ENCODE results near the gene RIT2.

RIT2 gene

DNA sequence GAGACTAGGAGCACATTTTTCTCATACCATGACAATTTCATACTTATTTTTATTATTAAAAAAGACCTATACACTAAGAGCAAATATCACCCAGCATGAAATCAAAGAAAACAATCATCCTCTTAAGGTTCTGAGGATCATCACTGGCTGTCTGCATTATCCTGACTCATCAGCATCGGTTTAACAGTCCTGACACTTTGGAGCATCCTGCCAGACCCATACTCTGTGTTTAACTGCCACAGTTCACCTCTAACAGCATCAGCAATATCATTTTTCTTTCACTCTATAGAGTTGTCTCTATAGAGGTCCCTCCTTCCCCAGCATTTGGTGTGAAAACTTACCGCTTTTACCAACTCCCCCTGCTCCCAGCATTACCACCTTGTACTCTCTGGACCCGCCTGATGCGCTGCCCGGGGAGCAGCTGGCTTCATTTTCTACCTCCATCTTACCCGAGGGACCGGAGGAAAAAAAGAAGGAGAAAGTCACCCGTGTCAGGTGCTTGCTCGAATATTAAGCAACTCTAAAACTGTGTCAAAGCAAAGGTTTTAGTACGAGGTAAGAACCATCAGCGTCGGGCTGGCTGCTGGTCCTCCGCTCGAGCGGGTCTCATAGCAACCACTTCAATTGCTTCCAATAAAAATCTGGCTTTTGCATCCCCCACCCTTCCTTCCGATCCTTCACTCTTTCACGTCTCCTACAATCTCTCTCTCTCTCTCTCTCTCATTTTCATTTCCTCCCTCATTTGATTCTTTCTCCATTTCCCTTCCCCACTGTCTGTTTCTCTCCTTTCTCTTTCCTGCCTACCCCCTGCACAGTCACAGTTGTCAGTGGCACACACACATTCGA, at the start of gene RIT2:
TSS of gene RIT2 (minus strand) at position 610 of the 846 bp plus-strand sequence.
- no peak for TF ChIP-seq CTCF (conservative IDR thresholded peaks at IDR 0.05; ENCODE audit: low read depth, low read length)
- Histone ChIP-seq H3K27me3 (ENCODE audit: insufficient read depth, low read depth) (no peaks in the 10 kb centered on the region), H2AFZ (ENCODE audit: low read depth) (no peak within 1 kb of the TSS), H3K4me1 (ENCODE audit: low read depth, poor library complexity, severe bottlenecking) (no peaks in the 10 kb centered on the region), H3K36me3 (ENCODE audit: insufficient read depth) (no peaks in the 10 kb centered on the region), H4K20me1 (ENCODE audit: insufficient read depth) (no peaks in the 10 kb centered on the region), H3K4me2 (no peak within 1 kb of the TSS), H3K79me2 (ENCODE audit: insufficient read depth, low read depth) (no peaks in the 10 kb centered on the region), H3K27ac (no peak within 1 kb of the TSS), H3K9ac (no peak within 1 kb of the TSS), H3K4me3 (IDR thresholded peaks at IDR 0.05; ENCODE audit: insufficient read depth, low read depth, low read length) (no peak within 1 kb of the TSS)

GRCh38 chr18:43161528-43161927, 46.0 kb upstream of the RIT2 start:
- no peaks in the 10 kb centered on the region for H3K36me3 ChIP-seq (ENCODE audit: insufficient read depth)
- H3K79me2 ChIP-seq (ENCODE audit: insufficient read depth, low read depth) = no peaks in the 10 kb centered on the region
- no peak overlapping the region for H3K27ac ChIP-seq
- H2AFZ ChIP-seq (ENCODE audit: low read depth) = no peak overlapping the region
- H3K27me3 ChIP-seq (ENCODE audit: insufficient read depth, low read depth) = no peaks in the 10 kb centered on the region
- H3K4me2 ChIP-seq = no peak overlapping the region
- no peaks in the 10 kb centered on the region for H4K20me1 ChIP-seq (ENCODE audit: insufficient read depth)
- H3K4me1 ChIP-seq (ENCODE audit: low read depth, poor library complexity, severe bottlenecking) = no peaks in the 10 kb centered on the region
- no peak overlapping the region for H3K4me3 ChIP-seq (IDR thresholded peaks at IDR 0.05; ENCODE audit: insufficient read depth, low read depth, low read length)
- no peak for TF ChIP-seq CTCF (conservative IDR thresholded peaks at IDR 0.05; ENCODE audit: low read depth, low read length)
- H3K9ac ChIP-seq = no peak overlapping the region

GRCh38 chr18:43160509-43160908, 45.0 kb upstream of the RIT2 start:
- Histone ChIP-seq H3K27ac (no peak overlapping the region), H3K9ac (no peak overlapping the region), H2AFZ (ENCODE audit: low read depth) (no peak overlapping the region), H3K4me3 (IDR thresholded peaks at IDR 0.05; ENCODE audit: insufficient read depth, low read depth, low read length) (no peak overlapping the region), H3K36me3 (ENCODE audit: insufficient read depth) (no peaks in the 10 kb centered on the region), H3K27me3 (ENCODE audit: insufficient read depth, low read depth) (no peaks in the 10 kb centered on the region), H3K79me2 (ENCODE audit: insufficient read depth, low read depth) (no peaks in the 10 kb centered on the region), H3K4me2 (no peak overlapping the region), H3K4me1 (ENCODE audit: low read depth, poor library complexity, severe bottlenecking) (no peaks in the 10 kb centered on the region), H4K20me1 (ENCODE audit: insufficient read depth) (no peaks in the 10 kb centered on the region)
- TF ChIP-seq CTCF (conservative IDR thresholded peaks at IDR 0.05; ENCODE audit: low read depth, low read length) = no peak

GRCh38 chr18:43159926-43160325, 44.4 kb upstream of the RIT2 start:
- no peak overlapping the region for H3K27ac ChIP-seq
- no peaks in the 10 kb centered on the region for H3K79me2 ChIP-seq (ENCODE audit: insufficient read depth, low read depth)
- no peaks in the 10 kb centered on the region for H3K36me3 ChIP-seq (ENCODE audit: insufficient read depth)
- H3K27me3 ChIP-seq (ENCODE audit: insufficient read depth, low read depth) = no peaks in the 10 kb centered on the region
- no peaks in the 10 kb centered on the region for H3K4me1 ChIP-seq (ENCODE audit: low read depth, poor library complexity, severe bottlenecking)
- no peak overlapping the region for H2AFZ ChIP-seq (ENCODE audit: low read depth)
- no peak overlapping the region for H3K4me2 ChIP-seq
- H4K20me1 ChIP-seq (ENCODE audit: insufficient read depth) = no peaks in the 10 kb centered on the region
- TF ChIP-seq CTCF (conservative IDR thresholded peaks at IDR 0.05; ENCODE audit: low read depth, low read length) = no peak
- H3K9ac ChIP-seq = no peak overlapping the region
- no peak overlapping the region for H3K4me3 ChIP-seq (IDR thresholded peaks at IDR 0.05; ENCODE audit: insufficient read depth, low read depth, low read length)

All from KMS-11 (cell line).